A673 (cell line): ENCODE measurements around the gene TMEM178B. TPM values are rescaled to one million over a fixed set of nuclear protein-coding genes. Genes with fewer than 3 reads are reported as not detected.

ENCODE experiments used
- BruUV-seq: library from RNA; stranded (reverse); fragments of 400-500 nt; replicated peaks from 2 replicates; lab custom pipeline; 2021; lab: Mats Ljungman, UMichigan
- CTCF ChIA-PET: fragments of 300-600 bp; sonication (Branson Sonifier 250); formaldehyde crosslinking; loops from one replicate; lab custom pipeline; 2022; ENCODE audit warnings: antibody characterized with exemption; lab: Charles Lee
- POLR2A ChIA-PET: fragments of 300-600 bp; sonication (Branson Sonifier 250); formaldehyde crosslinking; loops from one replicate; lab custom pipeline; 2022; ENCODE audit warnings: antibody characterized with exemption; ENCODE audit not compliant: low non-redundant PET; lab: Charles Lee
- DNase-seq: peaks from one replicate; pipeline ENCODE4 v3.0.0-alpha.2; 2015; ENCODE audit warnings: low spot score
- H3K27ac ChIP-seq: fragments of 200-600 bp; sonication (generic); 2 replicates; pipeline ENCODE4 v1.5.1; 2016; ENCODE audit warnings: mixed run types, low read depth, mild to moderate bottlenecking, mixed read lengths, antibody characterized with exemption, low read length; ENCODE audit not compliant: poor library complexity, severe bottlenecking
- H3K27me3 ChIP-seq: fragments of 200-600 bp; sonication (generic); replicated peaks from 2 replicates; pipeline ENCODE4 v1.6.1; 2017; ENCODE audit warnings: mixed run types, low read depth, mild to moderate bottlenecking, mixed read lengths, antibody characterized with exemption, low read length; ENCODE audit not compliant: insufficient read depth, poor library complexity
- H3K36me3 ChIP-seq: fragments of 200-600 bp; sonication (generic); 2 replicates; pipeline ENCODE4 v1.6.1; 2016; ENCODE audit warnings: mixed run types, mild to moderate bottlenecking, mixed read lengths, antibody characterized with exemption, low read length; ENCODE audit not compliant: insufficient read depth, poor library complexity, severe bottlenecking
- H3K4me1 ChIP-seq: fragments of 200-600 bp; sonication (generic); 2 replicates; pipeline ENCODE4 v1.6.1; 2017; ENCODE audit warnings: mixed run types, mild to moderate bottlenecking, mixed read lengths, antibody characterized with exemption, low read length; ENCODE audit not compliant: insufficient read depth, poor library complexity, severe bottlenecking
- H3K4me3 ChIP-seq: fragments of 200-600 bp; sonication (generic); 2 replicates; pipeline ENCODE4 v1.5.1; 2016; ENCODE audit warnings: low read depth, mixed run types, mild to moderate bottlenecking, mixed read lengths, low read length; ENCODE audit not compliant: poor library complexity, severe bottlenecking
- H3K9me3 ChIP-seq: fragments of 200-600 bp; sonication (generic); 2 replicates; pipeline ENCODE4 v1.6.1; 2016; ENCODE audit warnings: mixed run types, low read depth, mild to moderate bottlenecking, mixed read lengths, antibody characterized with exemption, low read length; ENCODE audit not compliant: poor library complexity, severe bottlenecking
- EZH2 ChIP-seq: fragments of 200-600 bp; sonication (generic); IDR thresholded peaks from 2 replicates; pipeline ENCODE4 v1.6.1; 2017; ENCODE audit warnings: borderline replicate concordance, low read depth, mild to moderate bottlenecking, mixed read lengths, antibody characterized with exemption, low read length; ENCODE audit not compliant: poor library complexity, severe bottlenecking
- intact Hi-C: fragments of 100-400 bp; cut with micrococcal nuclease; formaldehyde crosslinking; loops from one replicate; pipeline ENCODE4 v1.10.0; 2022; ENCODE audit not compliant: unreplicated experiment
- total RNA-seq: library from RNA; stranded (reverse); gene quantifications from 2 replicates; pipeline ENCODE4 v1.2.3, GENCODE V29; 2021
- TF ChIP-seq, protein P1 (sequence below): fragments of 300-800, 200-600 bp; sonication (generic); conservative IDR thresholded peaks from 2 replicates; pipeline ENCODE4 v1.5.1; 2017; ENCODE audit warnings: low read depth, mild to moderate bottlenecking, antibody characterized with exemption, low read length, moderate library complexity, mixed read lengths

TMEM178B gene
- total RNA-seq, 1 experiment from 2014 or later: 2.8 TPM

DNA sequence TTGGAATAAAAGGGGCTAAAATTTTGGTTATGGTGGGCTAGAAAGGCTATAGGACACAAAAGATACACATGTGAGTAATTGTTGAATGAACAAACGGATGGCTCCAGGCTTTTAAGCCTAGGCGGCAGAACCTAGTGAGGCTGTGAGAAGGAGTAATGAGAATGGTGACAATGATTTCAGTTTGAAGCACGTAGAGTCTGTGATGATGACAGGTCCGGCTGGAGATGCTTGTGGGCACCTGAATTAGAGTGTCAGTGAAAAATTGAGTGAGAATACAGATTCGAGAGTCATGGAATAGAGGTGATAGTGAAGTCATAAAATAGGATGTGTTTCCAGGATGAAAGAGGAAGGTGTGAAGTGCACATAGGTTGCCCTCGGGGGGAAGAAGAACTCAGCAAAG is 170.6 kb downstream of the TMEM178B start:
- Histone ChIP-seq H3K27ac (no peak overlapping the region), H3K4me1 (no peaks in the 10 kb centered on the region), H3K27me3 (no peaks in the 10 kb centered on the region), H3K9me3 (no peaks in the 10 kb centered on the region), H3K36me3 (no peaks in the 10 kb centered on the region), H3K4me3 (no peak overlapping the region)
- POLR2A ChIA-PET: no interaction called here
- DNase-seq: no peak
- TF ChIP-seq, protein P1, sequence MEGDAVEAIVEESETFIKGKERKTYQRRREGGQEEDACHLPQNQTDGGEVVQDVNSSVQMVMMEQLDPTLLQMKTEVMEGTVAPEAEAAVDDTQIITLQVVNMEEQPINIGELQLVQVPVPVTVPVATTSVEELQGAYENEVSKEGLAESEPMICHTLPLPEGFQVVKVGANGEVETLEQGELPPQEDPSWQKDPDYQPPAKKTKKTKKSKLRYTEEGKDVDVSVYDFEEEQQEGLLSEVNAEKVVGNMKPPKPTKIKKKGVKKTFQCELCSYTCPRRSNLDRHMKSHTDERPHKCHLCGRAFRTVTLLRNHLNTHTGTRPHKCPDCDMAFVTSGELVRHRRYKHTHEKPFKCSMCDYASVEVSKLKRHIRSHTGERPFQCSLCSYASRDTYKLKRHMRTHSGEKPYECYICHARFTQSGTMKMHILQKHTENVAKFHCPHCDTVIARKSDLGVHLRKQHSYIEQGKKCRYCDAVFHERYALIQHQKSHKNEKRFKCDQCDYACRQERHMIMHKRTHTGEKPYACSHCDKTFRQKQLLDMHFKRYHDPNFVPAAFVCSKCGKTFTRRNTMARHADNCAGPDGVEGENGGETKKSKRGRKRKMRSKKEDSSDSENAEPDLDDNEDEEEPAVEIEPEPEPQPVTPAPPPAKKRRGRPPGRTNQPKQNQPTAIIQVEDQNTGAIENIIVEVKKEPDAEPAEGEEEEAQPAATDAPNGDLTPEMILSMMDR: no peak
- TF ChIP-seq EZH2: no peak
- CTCF ChIA-PET: no interaction called here
- intact Hi-C loops: no loop called here
- BruUV-seq: no TSS peak

DNA sequence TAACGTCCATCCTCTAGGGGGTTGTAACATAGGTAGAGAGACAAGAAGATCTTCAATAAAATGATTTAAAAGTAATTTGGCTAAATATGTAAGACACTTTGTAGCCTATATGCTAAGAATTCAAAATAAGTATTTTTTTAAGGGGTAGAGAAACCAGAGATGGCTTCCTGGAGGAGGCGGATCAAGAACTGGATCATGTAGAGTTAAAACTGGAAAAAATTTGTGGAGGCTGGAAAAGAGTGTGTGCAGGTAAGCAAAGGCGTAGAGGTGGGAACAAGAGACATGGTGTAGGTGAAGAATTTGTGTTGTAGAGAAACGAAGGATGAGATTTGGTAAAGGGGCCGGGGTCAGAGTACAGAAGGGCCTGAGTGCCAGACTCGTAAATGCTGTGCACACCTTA is 172.6 kb downstream of the TMEM178B start:
- no peaks in the 10 kb centered on the region for H3K36me3 ChIP-seq
- no peak overlapping the region for H3K4me3 ChIP-seq
- H3K9me3 ChIP-seq: no peaks in the 10 kb centered on the region
- intact Hi-C loops: no loop called here
- no peak for DNase-seq
- TF ChIP-seq, protein P1: no peak
- TF ChIP-seq EZH2: no peak
- POLR2A ChIA-PET: no interaction called here
- BruUV-seq: no TSS peak
- CTCF ChIA-PET: no interaction called here
- H3K4me1 ChIP-seq: no peaks in the 10 kb centered on the region
- no peaks in the 10 kb centered on the region for H3K27me3 ChIP-seq
- no peak overlapping the region for H3K27ac ChIP-seq

DNA sequence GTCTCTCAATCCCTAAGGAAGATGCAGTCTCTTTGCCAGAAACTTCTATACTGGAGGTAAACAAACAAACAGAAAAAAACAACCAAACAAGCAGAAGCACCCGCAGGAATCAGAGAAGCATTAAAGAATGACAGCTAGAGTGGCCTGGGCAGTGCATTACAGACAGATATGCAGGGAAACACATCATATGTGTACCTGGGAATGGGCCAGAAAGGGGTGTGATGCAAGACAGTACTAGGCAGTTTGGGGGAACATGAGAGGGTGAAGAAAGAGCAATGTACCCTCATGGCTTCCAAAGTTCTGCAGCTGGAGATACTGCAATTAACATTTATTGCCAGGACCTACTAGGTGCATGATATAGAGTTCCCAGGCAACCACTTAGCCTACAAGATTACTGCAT is 177.3 kb downstream of the TMEM178B start:
- Histone ChIP-seq H3K36me3 (no peaks in the 10 kb centered on the region), H3K27ac (no peak overlapping the region), H3K9me3 (no peaks in the 10 kb centered on the region), H3K4me1 (no peaks in the 10 kb centered on the region), H3K4me3 (no peak overlapping the region), H3K27me3 (no peaks in the 10 kb centered on the region)
- CTCF ChIA-PET: no interaction called here
- intact Hi-C loops: no loop called here
- POLR2A ChIA-PET: no interaction called here
- BruUV-seq: no TSS peak
- no peak for DNase-seq
- TF ChIP-seq, protein P1: no peak
- no peak for TF ChIP-seq EZH2
